ENCODE data around the gene PSMA6. TPM values are rescaled to one million over a fixed set of nuclear protein-coding genes. Genes with fewer than 3 reads are reported as not detected.

The PSMA6 gene
- total RNA-seq, 1 donor from 2014 or later, result 344 TPM

- Mint-ChIP-seq H3K27me3 (ENCODE audit: insufficient read depth, low read depth) (peaks cover 3% of the 10 kb centered on the region), H3K27ac (no peak overlapping the region), H3K4me1 (peaks cover 19% of the 10 kb centered on the region), H3K9me3 (no peaks in the 10 kb centered on the region), H3K4me3 (no peak overlapping the region), H3K36me3 (no peaks in the 10 kb centered on the region)
- Histone ChIP-seq H4K20me1 (ENCODE audit: low read depth) (peaks cover 19% of the 10 kb centered on the region), H3K4me2 (no peak overlapping the region), H3K4me3 (no peak overlapping the region), H3K9ac (no peak overlapping the region), H3K79me2 (ENCODE audit: low read depth) (peaks cover 24% of the 10 kb centered on the region), H2AFZ (replicated peaks) (no peak overlapping the region), H3K36me3 (no peaks in the 10 kb centered on the region), H3K4me1 (peaks cover 7% of the 10 kb centered on the region), H3K27ac (no peak overlapping the region), H3F3A (ENCODE audit: low read depth) (peaks cover 10% of the 10 kb centered on the region), H3K27me3 (no peaks in the 10 kb centered on the region), H3K9me3 (ENCODE audit: low read depth) (no peaks in the 10 kb centered on the region)
- no peak for DNase-seq (ENCODE audit: low spot score)
- TF ChIP-seq EZH2 (IDR thresholded peaks at IDR 0.05), result no peak
- TF ChIP-seq CTCF (IDR thresholded peaks at IDR 0.05), result no peak
- no peak for TF ChIP-seq EZH2phosphoT487 (IDR thresholded peaks at IDR 0.05)
Measured at GRCh38 chr14:35289623-35290022, 2.6 kb upstream of the PSMA6 start.

GRCh38 chr14:35292770-35293561 lies 784 bp downstream of the PSMA6 start:
- Histone ChIP-seq H3K36me3 (no peaks in the 10 kb centered on the region), H3K4me2 (peak overlapping the region; percentile 85), H3F3A (ENCODE audit: low read depth) (peaks cover 10% of the 10 kb centered on the region), H3K9me3 (ENCODE audit: low read depth) (no peaks in the 10 kb centered on the region), H3K9ac (peak overlapping the region; percentile 94), H2AFZ (replicated peaks) (peak overlapping the region; percentile 58), H3K27me3 (no peaks in the 10 kb centered on the region), H3K4me3 (peak overlapping the region; percentile 81), H3K79me2 (ENCODE audit: low read depth) (peaks cover 57% of the 10 kb centered on the region), H4K20me1 (ENCODE audit: low read depth) (peaks cover 38% of the 10 kb centered on the region), H3K27ac (peak overlapping the region; percentile 87), H3K4me1 (peaks cover 7% of the 10 kb centered on the region)
- H3K4me3 Mint-ChIP-seq, result peak overlapping the region; percentile 99
- no peak for DNase-seq (ENCODE audit: low spot score)
- TF ChIP-seq EZH2phosphoT487 (IDR thresholded peaks at IDR 0.05), result no peak
- no peak for TF ChIP-seq EZH2 (IDR thresholded peaks at IDR 0.05)
- TF ChIP-seq CTCF (IDR thresholded peaks at IDR 0.05), result no peak
- peak overlapping the region; percentile 93 for H3K27ac Mint-ChIP-seq
- peaks cover 22% of the 10 kb centered on the region for H3K4me1 Mint-ChIP-seq
- H3K9me3 Mint-ChIP-seq, result no peaks in the 10 kb centered on the region
- peaks cover 3% of the 10 kb centered on the region for H3K27me3 Mint-ChIP-seq (ENCODE audit: insufficient read depth, low read depth)
- H3K36me3 Mint-ChIP-seq, result no peaks in the 10 kb centered on the region

GRCh38 chr14:35295845-35296161 lies 3.6 kb downstream of the PSMA6 start:
- no peak for DNase-seq (ENCODE audit: low spot score)
- Histone ChIP-seq H3K36me3 (no peaks in the 10 kb centered on the region), H3K79me2 (ENCODE audit: low read depth) (peaks cover 86% of the 10 kb centered on the region), H3K27ac (no peak overlapping the region), H3K9me3 (ENCODE audit: low read depth) (no peaks in the 10 kb centered on the region), H2AFZ (replicated peaks) (no peak overlapping the region), H3K4me1 (peaks cover 7% of the 10 kb centered on the region), H3K4me2 (no peak overlapping the region), H3K4me3 (no peak overlapping the region), H3K9ac (no peak overlapping the region), H3F3A (ENCODE audit: low read depth) (peaks cover 10% of the 10 kb centered on the region), H3K27me3 (no peaks in the 10 kb centered on the region), H4K20me1 (ENCODE audit: low read depth) (peaks cover 52% of the 10 kb centered on the region)
- Mint-ChIP-seq H3K9me3 (no peaks in the 10 kb centered on the region), H3K27me3 (ENCODE audit: insufficient read depth, low read depth) (peaks cover 3% of the 10 kb centered on the region), H3K36me3 (no peaks in the 10 kb centered on the region), H3K4me1 (peaks cover 19% of the 10 kb centered on the region), H3K27ac (no peak overlapping the region), H3K4me3 (peak overlapping the region; percentile 35)
- no peak for TF ChIP-seq CTCF (IDR thresholded peaks at IDR 0.05)

Measured in neural progenitor cell (in vitro differentiated cells).